Fibroblast of lung (primary cell): ENCODE data around the gene NCOA7. TPM values are rescaled to one million over a fixed set of nuclear protein-coding genes. Genes with fewer than 3 reads are reported as not detected.

Source experiments
- DNase-seq, 2 donors: peaks; one replicate each; pipeline versions ENCODE4 v3.0.0 to v3.0.0-alpha.2; 2010; ENCODE audit warnings: low read depth in 2 of 2
- H2AFZ ChIP-seq: 2 replicates; pipeline ENCODE4 v1.5.1; 2012; ENCODE audit warnings: low read length, control low read depth, inconsistent platforms
- H3K27ac ChIP-seq: 2 replicates; pipeline ENCODE4 v1.5.1; 2011; ENCODE audit warnings: low read length, control low read depth; ENCODE audit not compliant: insufficient read depth
- H3K27me3 ChIP-seq: 2 replicates; pipeline ENCODE4 v1.5.1; 2011; ENCODE audit warnings: mild to moderate bottlenecking, low read length; ENCODE audit not compliant: control insufficient read depth, insufficient read depth
- H3K36me3 ChIP-seq: 2 replicates; pipeline ENCODE4 v1.5.1; 2011; ENCODE audit warnings: low read length; ENCODE audit not compliant: control insufficient read depth, insufficient read depth
- H3K4me1 ChIP-seq: 2 replicates; pipeline ENCODE4 v1.5.1; 2011; ENCODE audit warnings: low read length; ENCODE audit not compliant: control insufficient read depth, insufficient read depth; ENCODE audit errors: extremely low read depth
- H3K4me2 ChIP-seq: 2 replicates; pipeline ENCODE4 v1.5.1; 2011; ENCODE audit warnings: low read length, control low read depth; ENCODE audit not compliant: insufficient read depth; ENCODE audit errors: extremely low read depth
- H3K4me3 ChIP-seq, 4 experiments: fragments of 200-600 bp in 1 of 4; sonication (generic) in 1 of 4; replicated peaks in 1 of 4; 2 replicates each; pipeline ENCODE4 v1.5.1; 2011 to 2016; ENCODE audit warnings: low read length in 4 of 4, low read depth in 3 of 4, mild to moderate bottlenecking in 3 of 4, control low read depth in 2 of 4, inconsistent platforms in 1 of 4, mixed read lengths in 1 of 4; ENCODE audit not compliant: insufficient read depth in 1 of 4; ENCODE audit errors: control extremely low read depth in 1 of 4
- H3K79me2 ChIP-seq: 2 replicates; pipeline ENCODE4 v1.5.1; 2012; ENCODE audit warnings: mild to moderate bottlenecking, low read length, inconsistent platforms; ENCODE audit not compliant: control insufficient read depth, insufficient read depth
- H3K9ac ChIP-seq: 2 replicates; pipeline ENCODE4 v1.5.1; 2011; ENCODE audit warnings: mild to moderate bottlenecking, low read length, control low read depth; ENCODE audit not compliant: insufficient read depth
- H3K9me3 ChIP-seq: 2 replicates; pipeline ENCODE4 v1.5.1; 2012; ENCODE audit warnings: low read depth, low read length; ENCODE audit not compliant: control insufficient read depth, insufficient read depth
- H4K20me1 ChIP-seq: 2 replicates; pipeline ENCODE4 v1.5.1; 2011; ENCODE audit warnings: low read length; ENCODE audit not compliant: control insufficient read depth, insufficient read depth; ENCODE audit errors: extremely low read depth
- EZH2 ChIP-seq: IDR thresholded peaks from 2 replicates; pipeline ENCODE4 v1.5.1; 2012; ENCODE audit warnings: low read length, control low read depth, mild to moderate bottlenecking; ENCODE audit errors: missing control alignments
- polyA plus RNA-seq, 2 donors: library from polyadenylated mRNA; depleted of rRNA in 1 of 2; stranded (reverse) in 1 of 2; unstranded in 1 of 2; fragments of >200 nt; gene quantifications; 2 replicates each; pipeline ENCODE4 v1.2.1, GENCODE V29; 2011 to 2012; ENCODE audit warnings: missing spikeins in 1 of 2
- total RNA-seq: library from RNA; depleted of rRNA; stranded (reverse); fragments of >200 nt; gene quantifications from 2 replicates; pipeline ENCODE4 v1.2.1, GENCODE V29; 2014
- TF ChIP-seq, protein P1 (sequence below), 2 donors: IDR thresholded peaks in 1 of 2; conservative IDR thresholded peaks in 1 of 2; 1 replicate in 1 of 2; 2 replicates in 1 of 2; pipeline ENCODE4 v1.5.1; 2011 to 2012; ENCODE audit warnings: low read length in 2 of 2, control low read depth in 1 of 2, inconsistent platforms in 1 of 2, low read depth in 1 of 2, mild to moderate bottlenecking in 1 of 2

NCOA7 gene
- total and polyA plus RNA-seq, 2 donors (not counting 1 experiment from before 2014, with no cell fraction given) = 13.7 to 49.9 TPM

DNA sequence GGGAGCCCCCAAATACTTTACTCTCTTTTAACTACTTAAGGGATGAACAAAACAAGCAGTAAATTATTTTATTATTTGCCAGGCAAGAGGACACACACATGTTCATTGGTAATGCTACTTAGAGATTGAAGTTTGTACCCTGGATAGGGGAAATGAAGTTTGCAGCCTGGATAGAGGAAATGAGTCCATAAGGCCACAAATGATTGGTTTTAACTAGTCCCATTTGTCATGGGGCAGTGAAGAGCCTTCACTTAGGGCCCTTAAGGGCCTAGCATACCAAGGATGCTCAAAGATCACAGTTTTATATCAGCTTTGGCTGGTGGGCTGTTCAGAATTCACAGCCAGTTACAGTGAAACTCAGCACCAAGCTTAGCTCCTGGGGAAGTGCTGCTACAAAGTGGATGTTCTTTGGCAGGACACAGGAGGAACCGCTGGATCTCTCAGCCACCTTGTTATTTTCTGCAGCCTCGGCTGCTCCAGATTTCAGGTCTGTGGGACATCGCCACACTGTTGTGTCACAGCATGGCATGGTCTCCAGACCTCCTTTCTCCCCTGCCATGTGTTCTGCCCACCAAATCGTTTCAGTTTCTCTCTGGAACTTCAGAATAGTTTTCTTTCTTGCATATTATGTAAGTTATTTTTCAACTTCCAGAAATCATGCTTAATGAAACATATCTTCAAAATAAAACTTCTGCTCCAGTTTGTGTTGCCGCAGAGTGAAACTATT is 41.8 kb downstream of the NCOA7 start:
- Histone ChIP-seq H3K27me3 (no peaks in the 10 kb centered on the region), H3K9me3 (no peaks in the 10 kb centered on the region), H3K27ac (no peak overlapping the region), H3K4me1 (no peaks in the 10 kb centered on the region), H3K79me2 (no peaks in the 10 kb centered on the region), H3K9ac (no peak overlapping the region), H3K36me3 (no peaks in the 10 kb centered on the region), H2AFZ (no peak overlapping the region), H4K20me1 (no peaks in the 10 kb centered on the region), H3K4me3 (no peak overlapping the region), H3K4me2 (no peak overlapping the region)
- no peak for DNase-seq
- TF ChIP-seq EZH2 = no peak
- TF ChIP-seq, protein P1, sequence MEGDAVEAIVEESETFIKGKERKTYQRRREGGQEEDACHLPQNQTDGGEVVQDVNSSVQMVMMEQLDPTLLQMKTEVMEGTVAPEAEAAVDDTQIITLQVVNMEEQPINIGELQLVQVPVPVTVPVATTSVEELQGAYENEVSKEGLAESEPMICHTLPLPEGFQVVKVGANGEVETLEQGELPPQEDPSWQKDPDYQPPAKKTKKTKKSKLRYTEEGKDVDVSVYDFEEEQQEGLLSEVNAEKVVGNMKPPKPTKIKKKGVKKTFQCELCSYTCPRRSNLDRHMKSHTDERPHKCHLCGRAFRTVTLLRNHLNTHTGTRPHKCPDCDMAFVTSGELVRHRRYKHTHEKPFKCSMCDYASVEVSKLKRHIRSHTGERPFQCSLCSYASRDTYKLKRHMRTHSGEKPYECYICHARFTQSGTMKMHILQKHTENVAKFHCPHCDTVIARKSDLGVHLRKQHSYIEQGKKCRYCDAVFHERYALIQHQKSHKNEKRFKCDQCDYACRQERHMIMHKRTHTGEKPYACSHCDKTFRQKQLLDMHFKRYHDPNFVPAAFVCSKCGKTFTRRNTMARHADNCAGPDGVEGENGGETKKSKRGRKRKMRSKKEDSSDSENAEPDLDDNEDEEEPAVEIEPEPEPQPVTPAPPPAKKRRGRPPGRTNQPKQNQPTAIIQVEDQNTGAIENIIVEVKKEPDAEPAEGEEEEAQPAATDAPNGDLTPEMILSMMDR (conservative IDR thresholded peaks at IDR 0.05 in 1 of 2, IDR thresholded peaks at IDR 0.05 in 1 of 2; ENCODE audit: low read depth in 1 of 2, low read length in 2 of 2) = no peak

DNA sequence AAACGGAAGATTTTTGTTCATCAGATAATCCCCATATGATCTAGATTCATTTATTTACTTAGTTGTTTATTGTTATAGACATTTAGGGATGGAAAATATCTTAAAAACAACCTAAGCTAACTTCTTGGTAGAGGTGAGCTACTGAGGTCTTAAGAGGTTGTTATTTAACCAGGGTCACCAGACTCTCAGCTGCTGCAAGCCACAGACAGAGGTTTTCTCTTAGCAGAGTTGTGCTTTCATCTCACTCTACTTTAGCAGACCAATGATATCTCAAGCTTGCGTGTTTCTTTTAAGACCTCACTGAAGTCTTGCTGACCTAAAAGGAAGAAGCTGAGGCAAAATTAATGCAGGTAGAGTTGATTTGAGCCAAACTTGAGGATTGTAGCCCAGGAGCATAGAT is 43.6 kb downstream of the NCOA7 start:
- no peaks in the 10 kb centered on the region for H3K27me3 ChIP-seq
- no peak overlapping the region for H3K4me3 ChIP-seq
- no peaks in the 10 kb centered on the region for H3K79me2 ChIP-seq
- no peak overlapping the region for H3K27ac ChIP-seq
- TF ChIP-seq, protein P1 (conservative IDR thresholded peaks at IDR 0.05 in 1 of 2, IDR thresholded peaks at IDR 0.05 in 1 of 2; ENCODE audit: low read depth in 1 of 2, low read length in 2 of 2) = no peak
- TF ChIP-seq EZH2 = no peak
- H3K4me1 ChIP-seq = no peaks in the 10 kb centered on the region
- no peak overlapping the region for H2AFZ ChIP-seq
- H3K9me3 ChIP-seq = no peaks in the 10 kb centered on the region
- no peak overlapping the region for H3K9ac ChIP-seq
- no peak overlapping the region for H3K4me2 ChIP-seq
- DNase-seq = no peak
- no peaks in the 10 kb centered on the region for H4K20me1 ChIP-seq
- no peaks in the 10 kb centered on the region for H3K36me3 ChIP-seq

DNA sequence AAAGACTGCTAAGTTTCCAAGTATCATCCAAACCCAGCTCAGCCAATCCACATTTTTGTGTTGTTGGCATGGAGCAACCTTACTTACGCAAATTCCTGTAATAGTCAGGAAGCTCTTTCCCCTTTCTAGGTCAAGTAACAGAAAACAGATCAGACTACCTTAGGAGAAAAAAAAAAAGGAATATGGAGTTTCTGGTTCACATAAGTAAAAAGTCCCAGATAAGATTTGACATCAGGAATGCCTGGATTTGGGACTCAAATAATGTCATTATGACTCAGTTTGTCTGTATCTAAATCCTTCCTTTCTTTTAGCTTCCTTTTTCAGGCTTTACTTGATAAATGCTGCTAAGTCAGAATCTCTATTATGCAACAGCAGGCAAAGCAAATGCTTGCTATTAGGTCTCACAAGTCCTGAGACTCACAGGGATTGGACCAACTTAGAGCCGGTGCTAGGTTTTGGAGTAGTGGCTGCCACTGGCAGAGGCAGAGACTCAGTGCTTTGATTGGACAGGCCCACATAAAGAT is 44.5 kb downstream of the NCOA7 start:
- Histone ChIP-seq H3K4me2 (no peak overlapping the region), H3K27ac (no peak overlapping the region), H2AFZ (no peak overlapping the region), H3K9ac (no peak overlapping the region), H3K9me3 (no peaks in the 10 kb centered on the region), H3K4me1 (no peaks in the 10 kb centered on the region), H3K79me2 (no peaks in the 10 kb centered on the region), H3K36me3 (no peaks in the 10 kb centered on the region), H3K27me3 (no peaks in the 10 kb centered on the region), H4K20me1 (no peaks in the 10 kb centered on the region), H3K4me3 (no peak overlapping the region)
- peak; percentile 44 to 89 for DNase-seq
- no peak for TF ChIP-seq EZH2
- TF ChIP-seq, protein P1 (conservative IDR thresholded peaks at IDR 0.05 in 1 of 2, IDR thresholded peaks at IDR 0.05 in 1 of 2; ENCODE audit: low read depth in 1 of 2, low read length in 2 of 2) = no peak
